ENCODE data around the gene SLC35G6. TPM values are rescaled to one million over a fixed set of nuclear protein-coding genes. Genes with fewer than 3 reads are reported as not detected.

SLC35G6 gene
- total RNA-seq, 4 donors from 2014 or later = not detected

DNA sequence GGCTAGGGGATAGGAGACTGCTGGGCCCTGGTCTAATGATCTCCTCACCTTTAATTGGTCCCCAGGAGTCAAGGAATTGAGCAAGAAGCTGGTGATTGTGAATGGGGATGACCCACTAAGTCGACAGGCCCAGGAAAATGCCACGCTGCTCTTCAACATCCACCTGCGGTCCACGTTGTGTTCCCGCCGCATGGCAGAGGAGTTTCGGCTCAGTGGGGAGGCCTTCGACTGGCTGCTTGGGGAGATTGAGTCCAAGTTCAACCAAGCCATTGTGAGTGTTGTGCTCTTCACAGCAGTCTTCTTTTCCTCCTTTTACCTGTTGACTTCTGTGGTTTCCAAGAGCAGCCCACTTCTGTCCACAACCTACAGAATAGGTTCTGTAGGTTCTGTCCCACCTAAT, 22.3 kb downstream of the SLC35G6 start:
- H3K4me3 ChIP-seq = no peak overlapping the region
- peaks cover 99% of the 10 kb centered on the region for H3K36me3 ChIP-seq
- H3K9me3 ChIP-seq = no peaks in the 10 kb centered on the region
- WGBS = 94% methylated on average over 8 of the region's 8 CpGs
- no peak for DNase-seq (ENCODE audit: low spot score in 2 of 2)
- no peaks in the 10 kb centered on the region for H3K4me1 ChIP-seq
- TF ChIP-seq POLR2A (IDR thresholded peaks at IDR 0.05) = no peak
- TF ChIP-seq EP300 (IDR thresholded peaks at IDR 0.05) = no peak
- TF ChIP-seq POLR2AphosphoS5 (IDR thresholded peaks at IDR 0.05) = no peak
- TF ChIP-seq, protein P1, sequence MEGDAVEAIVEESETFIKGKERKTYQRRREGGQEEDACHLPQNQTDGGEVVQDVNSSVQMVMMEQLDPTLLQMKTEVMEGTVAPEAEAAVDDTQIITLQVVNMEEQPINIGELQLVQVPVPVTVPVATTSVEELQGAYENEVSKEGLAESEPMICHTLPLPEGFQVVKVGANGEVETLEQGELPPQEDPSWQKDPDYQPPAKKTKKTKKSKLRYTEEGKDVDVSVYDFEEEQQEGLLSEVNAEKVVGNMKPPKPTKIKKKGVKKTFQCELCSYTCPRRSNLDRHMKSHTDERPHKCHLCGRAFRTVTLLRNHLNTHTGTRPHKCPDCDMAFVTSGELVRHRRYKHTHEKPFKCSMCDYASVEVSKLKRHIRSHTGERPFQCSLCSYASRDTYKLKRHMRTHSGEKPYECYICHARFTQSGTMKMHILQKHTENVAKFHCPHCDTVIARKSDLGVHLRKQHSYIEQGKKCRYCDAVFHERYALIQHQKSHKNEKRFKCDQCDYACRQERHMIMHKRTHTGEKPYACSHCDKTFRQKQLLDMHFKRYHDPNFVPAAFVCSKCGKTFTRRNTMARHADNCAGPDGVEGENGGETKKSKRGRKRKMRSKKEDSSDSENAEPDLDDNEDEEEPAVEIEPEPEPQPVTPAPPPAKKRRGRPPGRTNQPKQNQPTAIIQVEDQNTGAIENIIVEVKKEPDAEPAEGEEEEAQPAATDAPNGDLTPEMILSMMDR (IDR thresholded peaks at IDR 0.05) = no peak
- H3K27ac ChIP-seq = no peak overlapping the region
- no peaks in the 10 kb centered on the region for H3K27me3 ChIP-seq

DNA sequence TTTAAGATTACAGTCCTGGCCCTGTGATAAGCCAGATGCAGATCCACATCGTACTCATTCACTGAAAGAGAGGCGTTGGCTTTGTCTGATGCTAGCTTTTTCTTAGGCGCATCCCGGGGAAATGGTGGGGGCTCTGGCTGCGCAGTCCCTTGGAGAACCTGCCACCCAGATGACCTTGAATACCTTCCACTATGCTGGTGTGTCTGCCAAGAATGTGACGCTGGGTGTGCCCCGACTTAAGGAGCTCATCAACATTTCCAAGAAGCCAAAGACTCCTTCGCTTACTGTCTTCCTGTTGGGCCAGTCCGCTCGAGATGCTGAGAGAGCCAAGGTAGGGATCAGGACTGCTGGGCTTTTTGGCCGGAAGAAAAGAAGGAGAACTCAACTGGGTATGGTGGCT, 26.9 kb downstream of the SLC35G6 start:
- Histone ChIP-seq H3K27me3 (no peaks in the 10 kb centered on the region), H3K27ac (no peak overlapping the region), H3K36me3 (peaks cover 99% of the 10 kb centered on the region), H3K4me1 (no peaks in the 10 kb centered on the region), H3K9me3 (no peaks in the 10 kb centered on the region), H3K4me3 (no peak overlapping the region)
- no peak for TF ChIP-seq POLR2AphosphoS5 (IDR thresholded peaks at IDR 0.05)
- TF ChIP-seq POLR2A (IDR thresholded peaks at IDR 0.05) = no peak
- no peak for TF ChIP-seq EP300 (IDR thresholded peaks at IDR 0.05)
- 73% methylated on average over 9 of the region's 11 CpGs for WGBS
- no peak for DNase-seq (ENCODE audit: low spot score in 2 of 2)

DNA sequence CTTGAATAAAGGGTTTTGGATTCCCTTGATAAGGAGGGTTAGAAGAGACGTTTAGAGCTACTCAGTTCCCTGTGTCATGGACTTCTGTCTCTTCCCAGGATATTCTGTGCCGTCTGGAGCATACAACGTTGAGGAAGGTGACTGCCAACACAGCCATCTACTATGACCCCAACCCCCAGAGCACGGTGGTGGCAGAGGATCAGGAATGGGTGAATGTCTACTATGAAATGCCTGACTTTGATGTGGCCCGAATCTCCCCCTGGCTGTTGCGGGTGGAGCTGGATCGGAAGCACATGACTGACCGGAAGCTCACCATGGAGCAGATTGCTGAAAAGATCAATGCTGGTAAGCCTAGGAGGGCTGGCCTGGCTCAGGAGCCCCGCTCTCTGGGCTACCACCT, 27.6 kb downstream of the SLC35G6 start:
- Histone ChIP-seq H3K4me3 (no peak overlapping the region), H3K9me3 (no peaks in the 10 kb centered on the region), H3K27me3 (no peaks in the 10 kb centered on the region), H3K4me1 (no peaks in the 10 kb centered on the region), H3K27ac (no peak overlapping the region), H3K36me3 (peaks cover 99% of the 10 kb centered on the region)
- TF ChIP-seq POLR2AphosphoS5 (IDR thresholded peaks at IDR 0.05) (no peak), EP300 (IDR thresholded peaks at IDR 0.05) (no peak), POLR2A (IDR thresholded peaks at IDR 0.05) (no peak)
- TF ChIP-seq, protein P1 (IDR thresholded peaks at IDR 0.05) = no peak
- 85% methylated on average over 9 of the region's 9 CpGs for WGBS
- no peak for DNase-seq (ENCODE audit: low spot score in 2 of 2)

DNA sequence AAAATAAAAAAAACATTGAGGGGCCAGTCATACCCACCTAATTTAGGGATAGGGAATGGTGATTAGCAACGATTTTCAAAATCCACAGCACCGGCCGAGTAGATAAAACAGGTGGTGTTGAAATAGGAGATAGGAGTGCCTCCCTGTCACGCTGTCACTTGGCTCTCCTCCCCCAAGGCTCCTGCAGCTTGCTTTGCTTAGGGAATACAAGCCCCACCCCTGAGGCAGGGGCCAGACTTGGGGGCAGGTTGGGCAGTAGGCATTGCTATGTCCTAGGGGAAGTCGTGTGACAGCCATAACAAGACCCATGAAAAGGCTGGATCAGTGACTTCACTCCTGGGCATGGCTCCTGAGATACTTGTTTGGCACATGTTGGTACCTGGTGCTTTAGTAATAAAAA, 28.7 kb downstream of the SLC35G6 start:
- WGBS = 81% methylated on average over 5 of the region's 5 CpGs
- Histone ChIP-seq H3K4me1 (peaks cover 8% of the 10 kb centered on the region), H3K27ac (no peak overlapping the region), H3K9me3 (no peaks in the 10 kb centered on the region), H3K36me3 (peaks cover 94% of the 10 kb centered on the region), H3K27me3 (no peaks in the 10 kb centered on the region), H3K4me3 (no peak overlapping the region)
- no peak for DNase-seq (ENCODE audit: low spot score in 2 of 2)
- TF ChIP-seq EP300 (IDR thresholded peaks at IDR 0.05) (no peak), POLR2A (IDR thresholded peaks at IDR 0.05) (no peak), POLR2AphosphoS5 (IDR thresholded peaks at IDR 0.05) (no peak)
- TF ChIP-seq, protein P1 (IDR thresholded peaks at IDR 0.05) = no peak

DNA sequence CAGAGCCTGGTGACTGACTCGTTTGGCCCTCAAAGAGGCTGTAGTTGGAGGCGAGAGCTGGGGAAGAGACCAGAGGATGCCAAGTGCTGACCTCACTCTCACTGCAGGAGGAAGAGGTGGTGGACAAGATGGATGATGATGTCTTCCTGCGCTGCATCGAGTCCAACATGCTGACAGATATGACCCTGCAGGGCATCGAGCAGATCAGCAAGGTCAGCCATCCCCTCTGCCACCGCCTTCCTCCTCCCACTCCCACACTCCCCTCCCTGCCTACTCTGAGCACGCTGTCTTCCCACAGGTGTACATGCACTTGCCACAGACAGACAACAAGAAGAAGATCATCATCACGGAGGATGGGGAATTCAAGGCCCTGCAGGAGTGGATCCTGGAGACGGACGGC, 29.9 kb downstream of the SLC35G6 start:
- no peak overlapping the region for H3K27ac ChIP-seq
- H3K36me3 ChIP-seq = peaks cover 82% of the 10 kb centered on the region
- peaks cover 10% of the 10 kb centered on the region for H3K4me1 ChIP-seq
- no peak overlapping the region for H3K4me3 ChIP-seq
- no peaks in the 10 kb centered on the region for H3K9me3 ChIP-seq
- no peaks in the 10 kb centered on the region for H3K27me3 ChIP-seq
- no peak for DNase-seq (ENCODE audit: low spot score in 2 of 2)
- 75% methylated on average over 10 of the region's 10 CpGs for WGBS
- TF ChIP-seq POLR2A (IDR thresholded peaks at IDR 0.05) (no peak), EP300 (IDR thresholded peaks at IDR 0.05) (no peak), POLR2AphosphoS5 (IDR thresholded peaks at IDR 0.05) (no peak)
- TF ChIP-seq, protein P1 (IDR thresholded peaks at IDR 0.05) = no peak

DNA sequence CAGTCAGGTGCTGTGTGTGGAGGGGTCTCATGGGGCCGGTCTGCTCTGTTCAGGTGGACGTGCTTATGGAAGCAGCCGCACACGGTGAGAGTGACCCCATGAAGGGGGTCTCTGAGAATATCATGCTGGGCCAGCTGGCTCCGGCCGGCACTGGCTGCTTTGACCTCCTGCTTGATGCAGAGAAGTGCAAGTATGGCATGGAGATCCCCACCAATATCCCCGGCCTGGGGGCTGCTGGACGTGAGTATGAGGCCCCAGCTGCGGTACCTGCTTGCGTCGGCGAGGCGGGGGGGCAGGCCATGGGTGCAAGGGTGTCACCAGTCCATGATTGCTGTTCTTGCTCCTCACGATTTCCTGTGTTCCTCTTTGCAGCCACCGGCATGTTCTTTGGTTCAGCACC, 30.9 kb downstream of the SLC35G6 start:
- no peak for TF ChIP-seq EP300 (IDR thresholded peaks at IDR 0.05)
- TF ChIP-seq POLR2AphosphoS5 (IDR thresholded peaks at IDR 0.05) = no peak
- TF ChIP-seq, protein P1 (IDR thresholded peaks at IDR 0.05) = no peak
- TF ChIP-seq POLR2A (IDR thresholded peaks at IDR 0.05) = no peak
- DNase-seq (ENCODE audit: low spot score in 2 of 2) = no peak
- H3K27me3 ChIP-seq = no peaks in the 10 kb centered on the region
- WGBS = 91% methylated on average over 9 of the region's 15 CpGs
- H3K36me3 ChIP-seq = peaks cover 72% of the 10 kb centered on the region
- H3K9me3 ChIP-seq = no peaks in the 10 kb centered on the region
- H3K27ac ChIP-seq = no peak overlapping the region
- no peak overlapping the region for H3K4me3 ChIP-seq
- H3K4me1 ChIP-seq = peaks cover 10% of the 10 kb centered on the region
